A549 (cell line): Measurements from ENCODE around the gene MUC21. TPM values are rescaled to one million over a fixed set of nuclear protein-coding genes. Genes with fewer than 3 reads are reported as not detected.
"Not testable (repeated sequence)": the region's sequence is repeated elsewhere in the genome, so short reads cannot be mapped to it uniquely, and the experiment has no call there.

ENCODE experiments used
- ATAC-seq, 2 experiments: fragments of 200-7000 bp in 1 of 2; fragments of >200 bp in 1 of 2; cut with Nextera tagmentation in 1 of 2; cut with Tn5 transposase in 1 of 2; 3 replicates each; pipeline versions ENCODE4 v1.8.0 to v1.9.1; 2018 to 2020; ENCODE audit warnings: mild to moderate bottlenecking in 1 of 2, moderate library complexity in 1 of 2
- CTCF ChIA-PET: fragments of 300-600 bp; sonication (Branson Sonifier 250); formaldehyde crosslinking; extraction: SDS; loops from one replicate; lab custom pipeline; 2021; ENCODE audit warnings: antibody characterized with exemption, inconsistent platforms; lab: Yijun Ruan, JAX
- POLR2A ChIA-PET: fragments of 350-600 bp; formaldehyde crosslinking; extraction: SDS; loops from one replicate; lab custom pipeline; 2021; ENCODE audit warnings: antibody characterized with exemption, inconsistent platforms; lab: Yijun Ruan, JAX
- DNase-seq, 2 experiments: peaks; one replicate each; pipeline versions ENCODE4 v3.0.0 to v3.0.0-alpha.2; 2011 to 2016; ENCODE audit warnings: low read depth in 1 of 2, low spot score in 1 of 2
- FAIRE-seq: peaks from 2 replicates; lab custom pipeline; 2011; peaks lifted over from hg19 to GRCh38; lab: Jason Lieb, UNC
- H3K27ac ChIP-seq, 2 experiments: fragments of >200 bp; sonication (Bioruptor Twin); formaldehyde crosslinking; 3 replicates each; pipeline ENCODE4 v1.5.1; 2016 to 2017
- H3K4me1 ChIP-seq: fragments of >200 bp; sonication (Bioruptor Twin); formaldehyde crosslinking; 3 replicates; pipeline ENCODE4 v1.6.1; 2016
- H3K4me2 ChIP-seq: fragments of >200 bp; sonication (Bioruptor Twin); formaldehyde crosslinking; 3 replicates; pipeline ENCODE4 v1.6.1; 2016
- H3K4me3 ChIP-seq: fragments of >200 bp; sonication (Bioruptor Twin); formaldehyde crosslinking; 3 replicates; pipeline ENCODE4 v1.5.1; 2016
- H3K9me3 ChIP-seq: fragments of >200 bp; sonication (Bioruptor Twin); formaldehyde crosslinking; 3 replicates; pipeline ENCODE4 v1.6.1; 2016
- ATOH8 ChIP-seq: fragments of 250-450 bp; sonication (Bioruptor Pico); IDR thresholded peaks from 2 replicates; pipeline ENCODE4 v1.5.0; 2020; ENCODE audit warnings: low read depth, mild to moderate bottlenecking, moderate library complexity
- CBX2 ChIP-seq: fragments of 200-600 bp; sonication (generic); IDR thresholded peaks from 2 replicates; pipeline ENCODE4 v1.6.1; 2016; ENCODE audit warnings: low read depth, mild to moderate bottlenecking, borderline replicate concordance
- CBX8 ChIP-seq: fragments of 200-600 bp; sonication (generic); IDR thresholded peaks from 2 replicates; pipeline ENCODE4 v1.6.1; 2016
- CHD2 ChIP-seq: fragments of 150-350 bp; IDR thresholded peaks from 2 replicates; pipeline ENCODE4 v1.6.1; 2014; ENCODE audit warnings: low read length; ENCODE audit not compliant: partially characterized antibody
- EHF ChIP-seq: fragments of 250-450 bp; sonication (Bioruptor Pico); IDR thresholded peaks from 2 replicates; pipeline ENCODE4 v1.5.0; 2020; ENCODE audit warnings: mild to moderate bottlenecking
- EP300 ChIP-seq, 2 experiments: fragments of >200 bp; sonication (Bioruptor Twin); formaldehyde crosslinking; IDR thresholded peaks; 2 replicates in 1 of 2; 3 replicates in 1 of 2; pipeline ENCODE4 v1.6.1; 2016 to 2017
- FOSB ChIP-seq: fragments of 250-450 bp; sonication (Bioruptor Pico); IDR thresholded peaks from 2 replicates; pipeline ENCODE4 v1.5.0; 2020; ENCODE audit warnings: mild to moderate bottlenecking, moderate library complexity
- FOSL2 ChIP-seq, 2 experiments: fragments of 450-650 bp in 1 of 2; fragments of >200 bp in 1 of 2; sonication (Bioruptor Twin) in 1 of 2; formaldehyde crosslinking; IDR thresholded peaks; 2 replicates each; pipeline versions ENCODE4 v1.5.0 to v1.6.1; 2016 to 2020; ENCODE audit warnings: mild to moderate bottlenecking in 1 of 2, moderate library complexity in 1 of 2
- JUN ChIP-seq, 2 experiments: fragments of >200 bp; sonication (Bioruptor Twin); formaldehyde crosslinking; IDR thresholded peaks; 2 replicates in 1 of 2; 3 replicates in 1 of 2; pipeline ENCODE4 v1.6.1; 2016 to 2017
- JUNB ChIP-seq: fragments of >200 bp; sonication (Bioruptor Twin); formaldehyde crosslinking; IDR thresholded peaks from 2 replicates; pipeline ENCODE4 v1.6.1; 2016
- MAFK ChIP-seq: fragments of 450-650 bp; IDR thresholded peaks from 2 replicates; pipeline ENCODE4 v1.6.1; 2014; ENCODE audit not compliant: partially characterized antibody
- RARB ChIP-seq: fragments of 250-450 bp; sonication (Bioruptor Pico); IDR thresholded peaks from 2 replicates; pipeline ENCODE4 v1.8.0; 2021; ENCODE audit warnings: mild to moderate bottlenecking, moderate library complexity
- RCOR1 ChIP-seq: fragments of 150-350 bp; IDR thresholded peaks from 2 replicates; pipeline ENCODE4 v1.6.1; 2014; ENCODE audit warnings: antibody characterized with exemption, low read length, low read depth
- REST ChIP-seq: fragments of 200-600 bp; sonication (generic); IDR thresholded peaks from 2 replicates; pipeline ENCODE4 v1.6.1; 2016; ENCODE audit warnings: antibody characterized with exemption, mild to moderate bottlenecking, moderate library complexity
- RNF2 ChIP-seq: fragments of 200-600 bp; sonication (generic); IDR thresholded peaks from 2 replicates; pipeline ENCODE4 v1.6.1; 2016; ENCODE audit warnings: low read depth, mild to moderate bottlenecking, antibody characterized with exemption, moderate library complexity, borderline replicate concordance
- USF2 ChIP-seq: fragments of 450-650 bp; IDR thresholded peaks from 2 replicates; pipeline ENCODE4 v1.6.1; 2014; ENCODE audit warnings: antibody characterized with exemption
- ZC3H11A ChIP-seq: fragments of 450-650 bp; IDR thresholded peaks from 2 replicates; pipeline ENCODE4 v1.6.1; 2014; ENCODE audit warnings: antibody characterized with exemption, mild to moderate bottlenecking
- ZFP36 ChIP-seq: fragments of 450-650 bp; IDR thresholded peaks from 2 replicates; pipeline ENCODE4 v1.6.1; 2014; ENCODE audit warnings: borderline replicate concordance; ENCODE audit not compliant: partially characterized antibody
- ZNF302 ChIP-seq: fragments of 250-450 bp; sonication (Bioruptor Pico); IDR thresholded peaks from 2 replicates; pipeline ENCODE4 v1.9.0; 2021; ENCODE audit warnings: inconsistent platforms, mild to moderate bottlenecking, moderate library complexity
- ZSCAN20 ChIP-seq: fragments of 250-450 bp; sonication (Bioruptor Pico); IDR thresholded peaks from 2 replicates; pipeline ENCODE4 v1.8.0; 2022; ENCODE audit warnings: mild to moderate bottlenecking, moderate library complexity
- WGBS: methylation state at CpG from one replicate; pipeline ENCODE4 v1.1.6; 2017; ENCODE audit errors: missing lambda C conversion rate; 5-methylcytosine and 5-hydroxymethylcytosine counted together
- polyA plus RNA-seq, 4 experiments: library from polyadenylated mRNA; depleted of rRNA in 3 of 4; stranded (reverse); fragments of >200 nt; fragmentation: RNase III in 1 of 4; extraction: RNeasy Plus Mini Kit Qiagen cat#74134 plus additional on column Dnase treatment in 1 of 4; gene quantifications; 2 replicates in 3 of 4; 3 replicates in 1 of 4; pipeline ENCODE4 v1.2.3, GENCODE V29; 2011 to 2017

Gene MUC21
- polyA plus RNA-seq, 2 of the 4 experiments (the other 2 are of a cell fraction), result not detected

- no peak overlapping the region for H3K4me2 ChIP-seq
- ChIA-PET POLR2A (no interaction called here), CTCF (interaction anchor here (0.7 kb wide), 1 partner anchor 68 kb away, joined by 3 read pairs; no protein-coding TSS in a partner anchor)
- ATAC-seq (no peak), DNase-seq (no peak), FAIRE-seq (no peak)
- 0 out of 3 replicates have a peak, but pooled peaks cover 8% of the 10 kb centered on the region for H3K9me3 ChIP-seq
- no peak overlapping the region for H3K27ac ChIP-seq
- no peak overlapping the region for H3K4me3 ChIP-seq
- no peaks in the 10 kb centered on the region for H3K4me1 ChIP-seq
- no peak for TF ChIP-seq ZSCAN20 (CRISPR knock-in tag)
- TF ChIP-seq ZNF302, result no peak
- TF ChIP-seq ZC3H11A, result no peak
- no peak for TF ChIP-seq JUN (IDR thresholded peaks at IDR 0.05)
- TF ChIP-seq EHF (CRISPR knock-in tag), result no peak
- 66% methylated on average over 10 of the region's 36 CpGs for WGBS
Observed at GRCh38 chr6:31016659-31017299, 33.3 kb downstream of the MUC21 start.

- CTCF ChIA-PET, result interaction anchor here (0.7 kb wide), 1 partner anchor 69 kb away, joined by 3 read pairs; no protein-coding TSS in a partner anchor
- ATAC-seq, H3K9me3 ChIP-seq, H3K4me3 ChIP-seq, FAIRE-seq, DNase-seq, H3K4me1 ChIP-seq, H3K4me2 ChIP-seq, H3K27ac ChIP-seq, POLR2A ChIA-PET: not testable (repeated sequence)
- 100% methylated on average over 3 of the region's 3 CpGs for WGBS
Observed at GRCh38 chr6:31017436-31017835, 33.9 kb downstream of the MUC21 start.

- no peaks in the 10 kb centered on the region for H3K4me1 ChIP-seq
- TF ChIP-seq JUNB, result no peak
- no peak for TF ChIP-seq CBX8
- no peak for TF ChIP-seq RARB (CRISPR knock-in tag)
- no peak for TF ChIP-seq EP300 (IDR thresholded peaks at IDR 0.05)
- TF ChIP-seq MAFK, result no peak
- TF ChIP-seq CBX2, result no peak
- TF ChIP-seq FOSL2 (IDR thresholded peaks at IDR 0.05), result no peak
- no peak for TF ChIP-seq FOSL2 (CRISPR knock-in tag; IDR thresholded peaks at IDR 0.05)
- TF ChIP-seq EHF (CRISPR knock-in tag), result no peak
- no peak for TF ChIP-seq CHD2
- no peak for TF ChIP-seq USF2
- TF ChIP-seq RNF2, result no peak
- TF ChIP-seq RCOR1, result no peak
- no peak for TF ChIP-seq ZFP36
- no peak for TF ChIP-seq REST
- TF ChIP-seq FOSB, result no peak
- no peak for TF ChIP-seq ATOH8 (CRISPR knock-in tag)
- TF ChIP-seq, all 56 proteins: peak for 0
- ChIA-PET CTCF (interaction anchor here (0.7 kb wide), 1 partner anchor 30 kb away, joined by 3 read pairs; no protein-coding TSS in a partner anchor), POLR2A (no interaction called here)
- Histone ChIP-seq H3K27ac (no peak overlapping the region), H3K9me3 (0 out of 3 replicates have a peak, but pooled peaks cover 4% of the 10 kb centered on the region), H3K4me3 (no peak overlapping the region), H3K4me2 (no peak overlapping the region)
- FAIRE-seq (no peak), DNase-seq (no peak), ATAC-seq (no peak)
- 84% methylated on average over 2 of the region's 2 CpGs for WGBS
Observed at GRCh38 chr6:31020057-31020456, 36.5 kb downstream of the MUC21 start.

GRCh38 chr6:31020631-31021255 is 37.2 kb downstream of the MUC21 start:
- CTCF ChIA-PET, DNase-seq, FAIRE-seq, ATAC-seq, H3K27ac ChIP-seq, H3K4me3 ChIP-seq, H3K4me1 ChIP-seq, POLR2A ChIA-PET, H3K4me2 ChIP-seq, H3K9me3 ChIP-seq: not testable (repeated sequence)
- no CpG with 5 or more reads among the region's 36 CpGs for WGBS

- CTCF ChIA-PET, result interaction anchor here (1.0 kb wide), 1 partner anchor 115 kb away, joined by 3 read pairs; no protein-coding TSS in a partner anchor
- WGBS, result 69% methylated on average over 13 of the region's 15 CpGs
- POLR2A ChIA-PET, H3K9me3 ChIP-seq, H3K27ac ChIP-seq, H3K4me1 ChIP-seq, FAIRE-seq, H3K4me2 ChIP-seq, H3K4me3 ChIP-seq, ATAC-seq, DNase-seq: not testable (repeated sequence)
Observed at GRCh38 chr6:31021705-31022531, 38.4 kb downstream of the MUC21 start.
